CD4-positive, alpha-beta memory T cell (primary cell): ENCODE measurements around the gene OBSCN. TPM values are rescaled to one million over a fixed set of nuclear protein-coding genes. Genes with fewer than 3 reads are reported as not detected.

Source experiments
- CTCF ChIA-PET: fragments of 350-600 bp; sonication (Branson Sonifier 250); formaldehyde crosslinking; loops from one replicate; lab custom pipeline; 2021; ENCODE audit warnings: inconsistent platforms; ENCODE audit not compliant: partially characterized antibody; lab: Charles Lee
- POLR2A ChIA-PET: fragments of 350-600 bp; sonication (Branson Sonifier 250); formaldehyde crosslinking; loops from one replicate; lab custom pipeline; 2021; ENCODE audit not compliant: partially characterized antibody; lab: Charles Lee
- DNase-seq, 5 donors: peaks; one replicate each; pipeline versions ENCODE4 v3.0.0 to v3.0.0-alpha.2; 2020 to 2022; ENCODE audit warnings: mixed read lengths in 1 of 5
- H3K27ac ChIP-seq: one replicate; pipeline ENCODE4 v1.7.0; 2013; ENCODE audit warnings: low read depth, low read length
- H3K27me3 ChIP-seq: 2 replicates; pipeline ENCODE4 v1.7.0; 2013; ENCODE audit warnings: mild to moderate bottlenecking, low read length, moderate library complexity; ENCODE audit not compliant: insufficient read depth
- H3K36me3 ChIP-seq: 2 replicates; pipeline ENCODE4 v1.7.0; 2013; ENCODE audit warnings: mild to moderate bottlenecking, low read length, moderate library complexity; ENCODE audit not compliant: insufficient read depth
- H3K4me1 ChIP-seq: 2 replicates; pipeline ENCODE4 v1.7.0; 2013; ENCODE audit warnings: mild to moderate bottlenecking, low read length, moderate library complexity; ENCODE audit not compliant: insufficient read depth
- H3K4me3 ChIP-seq, 2 donors: one replicate each; pipeline ENCODE4 v1.7.0; 2013; ENCODE audit warnings: low read length in 2 of 2, mild to moderate bottlenecking in 1 of 2
- H3K9me3 ChIP-seq, 2 donors: one replicate each; pipeline ENCODE4 v1.7.0; 2013; ENCODE audit warnings: low read length in 2 of 2, control low read depth in 1 of 2; ENCODE audit not compliant: control insufficient read depth in 1 of 2
- H3K27ac Mint-ChIP-seq, 7 donors: one replicate each; pipeline ENCODE4 v1.8.0; 2020 to 2021; ENCODE audit warnings: mixed read lengths in 7 of 7, mild to moderate bottlenecking in 6 of 7, inconsistent platforms in 3 of 7, moderate library complexity in 3 of 7
- H3K27me3 Mint-ChIP-seq, 2 donors: one replicate each; pipeline ENCODE4 v1.8.0; 2020 to 2021; ENCODE audit warnings: mixed read lengths in 2 of 2
- H3K36me3 Mint-ChIP-seq, 2 donors: one replicate each; pipeline ENCODE4 v1.8.0; 2020 to 2021; ENCODE audit warnings: mixed read lengths in 2 of 2, inconsistent platforms in 1 of 2, mild to moderate bottlenecking in 1 of 2
- H3K4me1 Mint-ChIP-seq, 4 donors: one replicate each; pipeline ENCODE4 v1.8.0; 2020 to 2021; ENCODE audit warnings: mixed read lengths in 4 of 4, mild to moderate bottlenecking in 1 of 4
- H3K4me3 Mint-ChIP-seq, 8 donors: one replicate each; pipeline ENCODE4 v1.8.0; 2020 to 2021; ENCODE audit warnings: mixed read lengths in 8 of 8, mild to moderate bottlenecking in 7 of 8, moderate library complexity in 6 of 8, inconsistent platforms in 3 of 8
- H3K9me3 Mint-ChIP-seq, 8 donors: one replicate each; pipeline ENCODE4 v1.8.0; 2020 to 2021; ENCODE audit warnings: mixed read lengths in 8 of 8, mild to moderate bottlenecking in 5 of 8, inconsistent platforms in 3 of 8, moderate library complexity in 1 of 8
- intact Hi-C: fragments of 100-400 bp; cut with micrococcal nuclease; formaldehyde crosslinking; loops from one replicate; pipeline ENCODE4 v1.15.1; 2023
- polyA plus RNA-seq, 2 donors: library from polyadenylated mRNA; unstranded; fragments of 300-500 nt; fragmentation: Illumina TruSeq; gene quantifications; one replicate each; pipeline ENCODE4 v1.2.3, GENCODE V29; 2021
- total RNA-seq, 2 experiments: library from RNA; stranded (reverse); gene quantifications; one replicate each; pipeline ENCODE4 v1.2.3, GENCODE V29; 2021

OBSCN gene
- total and polyA plus RNA-seq, 4 experiments from 2014 or later, result 0.19 to 91.4 (median 39.8) TPM

DNA sequence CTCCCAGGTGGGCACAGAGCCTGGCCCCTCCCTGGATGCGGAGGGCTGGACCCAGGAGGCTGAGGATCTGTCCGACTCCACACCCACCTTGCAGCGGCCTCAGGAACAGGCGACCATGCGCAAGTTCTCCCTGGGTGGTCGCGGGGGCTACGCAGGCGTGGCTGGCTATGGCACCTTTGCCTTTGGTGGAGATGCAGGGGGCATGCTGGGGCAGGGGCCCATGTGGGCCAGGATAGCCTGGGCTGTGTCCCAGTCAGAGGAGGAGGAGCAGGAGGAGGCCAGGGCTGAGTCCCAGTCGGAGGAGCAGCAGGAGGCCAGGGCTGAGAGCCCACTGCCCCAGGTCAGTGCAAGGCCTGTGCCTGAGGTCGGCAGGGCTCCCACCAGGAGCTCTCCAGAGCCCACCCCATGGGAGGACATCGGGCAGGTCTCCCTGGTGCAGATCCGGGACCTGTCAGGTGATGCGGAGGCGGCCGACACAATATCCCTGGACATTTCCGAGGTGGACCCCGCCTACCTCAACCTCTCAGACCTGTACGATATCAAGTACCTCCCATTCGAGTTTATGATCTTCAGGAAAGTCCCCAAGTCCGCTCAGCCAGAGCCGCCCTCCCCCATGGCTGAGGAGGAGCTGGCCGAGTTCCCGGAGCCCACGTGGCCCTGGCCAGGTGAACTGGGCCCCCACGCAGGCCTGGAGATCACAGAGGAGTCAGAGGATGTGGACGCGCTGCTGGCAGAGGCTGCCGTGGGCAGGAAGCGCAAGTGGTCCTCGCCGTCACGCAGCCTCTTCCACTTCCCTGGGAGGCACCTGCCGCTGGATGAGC, 164.5 kb downstream of the OBSCN start:
- ChIA-PET CTCF (no interaction called here), POLR2A (no interaction called here)
- intact Hi-C loops, result no loop called here
- no peaks in the 10 kb centered on the region for H3K4me1 Mint-ChIP-seq
- no peaks in the 10 kb centered on the region for H3K36me3 Mint-ChIP-seq
- no peaks in the 10 kb centered on the region for H3K36me3 ChIP-seq
- H3K27me3 ChIP-seq, result no peaks in the 10 kb centered on the region
- no peak overlapping the region for H3K27ac ChIP-seq
- H3K4me3 Mint-ChIP-seq, result no peak overlapping the region
- no peaks in the 10 kb centered on the region for H3K27me3 Mint-ChIP-seq
- H3K27ac Mint-ChIP-seq, result no peak overlapping the region
- H3K9me3 Mint-ChIP-seq, result no peaks in the 10 kb centered on the region
- no peaks in the 10 kb centered on the region for H3K9me3 ChIP-seq
- no peak overlapping the region for H3K4me3 ChIP-seq
- H3K4me1 ChIP-seq, result no peaks in the 10 kb centered on the region
- DNase-seq, result peak in 1 of 5 donors; percentile 32

DNA sequence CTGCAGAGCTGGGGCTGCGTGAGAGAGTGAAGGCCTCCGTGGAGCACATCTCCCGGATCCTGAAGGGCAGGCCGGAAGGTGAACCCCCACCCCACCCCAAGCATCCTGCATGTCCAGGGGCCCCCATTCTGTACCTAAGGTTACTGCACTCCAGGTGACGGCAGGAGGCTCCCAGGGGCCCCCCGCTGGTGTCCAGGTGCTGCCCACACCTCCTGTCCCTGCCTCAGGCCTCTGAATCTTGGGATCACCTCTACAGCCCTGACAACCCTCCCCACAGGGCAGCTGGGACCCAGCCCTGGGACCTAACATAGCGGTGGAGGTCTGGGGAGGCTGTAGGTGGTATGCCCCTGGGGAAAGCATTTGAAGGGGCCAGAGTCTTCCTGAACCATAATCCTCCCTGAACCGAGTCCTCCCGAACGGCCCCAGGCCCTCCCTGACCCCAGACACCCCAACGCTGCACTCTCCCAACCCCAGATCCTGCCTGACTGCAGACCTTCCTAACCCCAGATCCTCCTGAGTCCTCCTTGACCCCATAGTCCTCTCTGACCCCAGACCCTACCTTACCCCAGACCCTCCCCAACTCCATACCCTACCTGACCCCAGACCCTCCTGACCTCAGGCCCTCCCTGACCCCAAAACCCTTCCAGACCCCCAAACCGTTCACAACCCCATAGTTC, 165.3 kb downstream of the OBSCN start:
- Mint-ChIP-seq H3K27ac (no peak overlapping the region), H3K9me3 (peaks cover 0 to 2% (median 0%) of the 10 kb centered on the region in 8 donors), H3K27me3 (no peaks in the 10 kb centered on the region), H3K36me3 (no peaks in the 10 kb centered on the region), H3K4me1 (no peaks in the 10 kb centered on the region), H3K4me3 (no peak overlapping the region)
- H3K9me3 ChIP-seq, result no peaks in the 10 kb centered on the region
- H3K4me3 ChIP-seq, result no peak overlapping the region
- ChIA-PET POLR2A (no interaction called here), CTCF (no interaction called here)
- H3K27me3 ChIP-seq, result no peaks in the 10 kb centered on the region
- no peaks in the 10 kb centered on the region for H3K36me3 ChIP-seq
- no peaks in the 10 kb centered on the region for H3K4me1 ChIP-seq
- intact Hi-C loops, result no loop called here
- no peak overlapping the region for H3K27ac ChIP-seq
- peak in 1 of 5 donors; percentile 29 for DNase-seq

DNA sequence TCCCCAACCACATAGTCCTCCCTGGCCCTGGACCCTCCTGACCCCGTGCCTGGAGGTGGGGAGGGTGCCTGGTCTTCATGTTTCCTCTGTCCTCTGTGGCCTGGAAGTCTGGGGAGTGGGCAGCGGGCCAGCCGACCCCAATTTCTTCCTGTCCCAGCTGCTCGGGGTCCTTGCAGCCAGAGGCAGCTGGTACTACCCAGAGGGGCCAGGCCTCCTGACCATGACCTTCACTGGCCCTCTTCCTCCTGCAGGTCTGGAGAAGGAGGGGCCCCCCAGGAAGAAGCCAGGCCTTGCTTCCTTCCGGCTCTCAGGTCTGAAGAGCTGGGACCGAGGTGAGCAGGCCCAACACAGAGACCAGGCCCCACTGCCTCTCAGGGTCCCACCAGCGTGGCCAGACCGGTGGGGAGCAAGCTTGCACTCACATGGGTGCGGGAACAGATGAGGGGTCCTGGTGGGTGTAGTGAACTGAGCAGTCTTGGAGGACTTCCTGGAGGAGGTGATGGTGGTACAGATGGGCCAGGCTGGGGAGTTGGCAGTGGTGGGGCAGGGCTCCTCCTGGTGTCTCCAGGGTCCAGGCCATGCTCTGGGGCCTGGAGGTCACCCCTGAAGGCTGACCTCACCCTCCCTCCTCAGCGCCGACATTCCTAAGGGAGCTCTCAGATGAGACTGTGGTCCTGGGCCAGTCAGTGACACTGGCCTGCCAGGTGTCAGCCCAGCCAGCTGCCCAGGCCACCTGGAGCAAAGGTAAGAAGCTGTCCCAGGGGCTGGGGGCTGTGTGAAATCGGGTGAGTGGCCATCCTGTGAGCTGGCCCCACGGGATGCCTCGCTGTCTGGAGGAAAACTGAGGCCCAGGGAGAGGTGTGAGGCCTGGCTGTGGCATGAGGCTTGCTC, 166.1 kb downstream of the OBSCN start:
- no peaks in the 10 kb centered on the region for H3K27me3 ChIP-seq
- H3K36me3 ChIP-seq, result no peaks in the 10 kb centered on the region
- Mint-ChIP-seq H3K27me3 (peaks cover under 1 to 2% of the 10 kb centered on the region in 2 donors), H3K4me1 (peaks cover 0 to 4% (median 2%) of the 10 kb centered on the region in 4 donors), H3K4me3 (no peak overlapping the region), H3K27ac (no peak overlapping the region), H3K9me3 (peaks cover 0 to 2% (median 0%) of the 10 kb centered on the region in 8 donors), H3K36me3 (no peaks in the 10 kb centered on the region)
- H3K27ac ChIP-seq, result no peak overlapping the region
- ChIA-PET POLR2A (no interaction called here), CTCF (no interaction called here)
- no peaks in the 10 kb centered on the region for H3K9me3 ChIP-seq
- intact Hi-C loops, result no loop called here
- DNase-seq, result peak in 1 of 5 donors; percentile 31
- peaks cover 4% of the 10 kb centered on the region for H3K4me1 ChIP-seq
- no peak overlapping the region for H3K4me3 ChIP-seq

DNA sequence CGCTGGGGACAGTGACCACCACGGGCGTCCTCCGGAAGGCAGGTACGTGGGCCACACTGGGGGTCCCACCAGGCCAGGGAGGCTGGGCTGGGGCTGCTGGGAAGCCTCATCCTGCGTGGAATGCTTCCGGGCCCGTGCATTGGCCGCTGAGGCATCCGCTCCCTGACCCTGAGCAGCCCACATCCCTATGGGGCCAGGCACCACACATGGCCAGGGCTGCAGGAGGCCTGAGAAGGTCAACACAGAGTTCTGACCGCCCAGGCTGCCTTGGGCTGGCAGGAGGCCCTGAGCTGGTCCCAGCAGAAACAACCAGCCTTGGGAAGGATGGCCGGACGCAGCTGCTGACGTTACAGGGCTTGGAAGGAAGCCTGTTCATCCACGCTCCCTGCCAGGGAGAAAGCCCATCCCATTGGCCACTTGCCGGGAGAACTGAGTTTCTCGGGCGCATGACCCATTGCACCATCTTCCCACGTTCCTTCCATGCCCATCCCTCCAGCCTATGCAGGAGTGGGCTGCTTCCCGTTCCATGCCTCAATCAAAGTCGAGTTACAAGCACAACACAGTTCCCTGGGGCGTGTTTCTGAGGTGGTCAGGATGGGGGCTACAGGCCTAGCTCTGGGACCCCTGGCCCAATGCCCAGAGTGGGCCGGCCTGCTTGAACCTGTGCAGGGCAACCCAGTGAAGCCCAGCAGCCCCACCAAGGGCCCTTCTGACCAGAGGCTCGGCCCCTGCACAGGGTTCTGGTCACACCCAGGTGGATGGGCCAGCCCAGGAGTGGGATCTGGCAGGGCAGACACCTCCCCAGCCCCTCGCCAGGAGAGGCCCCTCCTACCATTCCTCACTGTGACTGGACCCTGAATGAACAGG, 167.1 kb downstream of the OBSCN start:
- peak in 1 of 5 donors; percentile 33 for DNase-seq
- no peaks in the 10 kb centered on the region for H3K9me3 ChIP-seq
- Mint-ChIP-seq H3K36me3 (no peaks in the 10 kb centered on the region), H3K9me3 (peaks cover 0 to 2% (median 0%) of the 10 kb centered on the region in 8 donors), H3K27ac (no peak overlapping the region), H3K27me3 (peaks cover 2 to 5% of the 10 kb centered on the region in 2 donors), H3K4me3 (no peak overlapping the region), H3K4me1 (peaks cover 2 to 11% (median 5%) of the 10 kb centered on the region in 4 donors)
- H3K36me3 ChIP-seq, result no peaks in the 10 kb centered on the region
- H3K4me3 ChIP-seq, result no peak overlapping the region
- no peaks in the 10 kb centered on the region for H3K27me3 ChIP-seq
- no peak overlapping the region for H3K27ac ChIP-seq
- intact Hi-C loops, result no loop called here
- CTCF ChIA-PET, result no interaction called here
- peaks cover 10% of the 10 kb centered on the region for H3K4me1 ChIP-seq
- POLR2A ChIA-PET, result no interaction called here

DNA sequence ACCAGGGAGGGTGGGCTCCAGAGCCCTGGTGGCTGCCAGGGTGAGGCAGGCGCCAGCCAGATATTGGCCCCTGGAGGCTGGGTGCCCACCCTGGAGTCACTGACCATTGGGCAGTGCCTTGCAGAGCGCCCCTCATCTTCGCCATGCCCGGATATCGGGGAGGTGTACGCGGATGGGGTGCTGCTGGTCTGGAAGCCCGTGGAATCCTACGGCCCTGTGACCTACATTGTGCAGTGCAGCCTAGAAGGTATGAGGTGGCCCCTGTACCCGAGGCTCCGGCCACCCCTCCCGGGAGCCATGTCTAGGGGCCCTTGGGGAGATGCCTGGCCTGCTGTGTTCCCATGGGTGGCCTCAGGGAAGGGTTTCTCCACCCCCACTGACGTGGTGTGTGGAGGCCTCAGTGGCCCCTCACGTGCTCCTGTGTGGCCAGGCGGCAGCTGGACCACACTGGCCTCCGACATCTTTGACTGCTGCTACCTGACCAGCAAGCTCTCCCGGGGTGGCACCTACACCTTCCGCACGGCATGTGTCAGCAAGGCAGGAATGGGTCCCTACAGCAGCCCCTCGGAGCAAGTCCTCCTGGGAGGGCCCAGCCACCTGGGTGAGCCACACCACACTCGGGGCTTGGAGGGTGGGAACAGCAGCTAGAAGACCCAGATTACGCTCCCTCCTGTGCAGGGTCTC, 167.9 kb downstream of the OBSCN start:
- ChIA-PET CTCF (interaction anchor here (0.7 kb wide), 1 partner anchor 80 kb away, joined by 3 read pairs; no protein-coding TSS in a partner anchor), POLR2A (no interaction called here)
- no peaks in the 10 kb centered on the region for H3K27me3 ChIP-seq
- no peaks in the 10 kb centered on the region for H3K36me3 Mint-ChIP-seq
- H3K27ac Mint-ChIP-seq, result no peak overlapping the region
- peak in 1 of 5 donors; percentile 5 for DNase-seq
- H3K4me1 ChIP-seq, result peaks cover 10% of the 10 kb centered on the region
- intact Hi-C loops, result no loop called here
- peaks cover 2 to 7% of the 10 kb centered on the region in 2 donors for H3K27me3 Mint-ChIP-seq
- H3K36me3 ChIP-seq, result no peaks in the 10 kb centered on the region
- H3K9me3 Mint-ChIP-seq, result peaks cover 0 to 2% (median 0%) of the 10 kb centered on the region in 8 donors
- no peak overlapping the region for H3K4me3 ChIP-seq
- H3K9me3 ChIP-seq, result no peaks in the 10 kb centered on the region
- H3K27ac ChIP-seq, result no peak overlapping the region
- peaks cover 2 to 11% (median 5%) of the 10 kb centered on the region in 4 donors for H3K4me1 Mint-ChIP-seq
- no peak overlapping the region for H3K4me3 Mint-ChIP-seq

DNA sequence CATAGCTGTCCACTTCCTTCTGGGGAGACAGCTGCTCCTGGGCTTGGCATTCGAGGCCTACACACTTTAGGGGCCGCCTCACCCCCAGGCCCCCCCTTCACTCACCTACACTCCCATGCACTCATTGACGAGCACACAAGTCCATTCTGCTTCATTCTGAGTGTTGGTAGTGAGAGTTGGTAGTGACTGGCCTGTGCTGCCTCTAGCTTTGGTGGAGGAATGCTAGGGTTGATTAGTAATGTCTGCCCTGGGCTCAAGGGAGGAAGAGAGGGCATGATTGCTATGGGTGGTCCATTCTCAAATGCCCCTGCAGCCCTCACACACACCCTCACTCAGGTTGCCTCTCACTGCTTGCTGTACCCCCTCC, 168.4 kb downstream of the OBSCN start:
- Histone ChIP-seq H3K9me3 (no peaks in the 10 kb centered on the region), H3K27ac (no peak overlapping the region), H3K36me3 (no peaks in the 10 kb centered on the region), H3K27me3 (no peaks in the 10 kb centered on the region), H3K4me1 (peaks cover 10% of the 10 kb centered on the region), H3K4me3 (no peak overlapping the region)
- ChIA-PET CTCF (interaction anchor here (0.7 kb wide), 1 partner anchor 80 kb away, joined by 3 read pairs; no protein-coding TSS in a partner anchor), POLR2A (no interaction called here)
- peak in 1 of 5 donors; percentile 8 for DNase-seq
- H3K4me1 Mint-ChIP-seq, result peaks cover 2 to 11% (median 5%) of the 10 kb centered on the region in 4 donors
- no peaks in the 10 kb centered on the region for H3K36me3 Mint-ChIP-seq
- peaks cover 0 to 2% (median 0%) of the 10 kb centered on the region in 8 donors for H3K9me3 Mint-ChIP-seq
- H3K27me3 Mint-ChIP-seq, result peaks cover 2 to 7% of the 10 kb centered on the region in 2 donors
- H3K4me3 Mint-ChIP-seq, result peak overlapping the region in 4 of 8 donors; percentile 13 to 36 (median 34)
- intact Hi-C loops, result no loop called here
- H3K27ac Mint-ChIP-seq, result no peak overlapping the region
